DND-41 (cell line): ENCODE data around the gene MAP2K2.

Experiments
- CTCF ChIP-seq: IDR thresholded peaks from 2 replicates; pipeline ENCODE4 v1.5.1; 2012; ENCODE audit warnings: borderline replicate concordance, low read length, moderate library complexity, mild to moderate bottlenecking; ENCODE audit not compliant: poor library complexity, severe bottlenecking; ENCODE audit errors: extremely low read depth
- EZH2 ChIP-seq: IDR thresholded peaks from 3 replicates; pipeline ENCODE4 v1.6.1; 2012; ENCODE audit warnings: borderline replicate concordance, low read depth, mild to moderate bottlenecking, moderate library complexity, low read length, inconsistent platforms; ENCODE audit not compliant: severe bottlenecking

GRCh38 chr19:4064149-4064495 lies 59.8 kb downstream of the MAP2K2 start:
- TF ChIP-seq CTCF (no peak), EZH2 (no peak)
